Panc1 (cell line): ENCODE data around the gene FBP2. TPM values are rescaled to one million over a fixed set of nuclear protein-coding genes. Genes with fewer than 3 reads are reported as not detected.

Source experiments
- ATAC-seq: fragments of 200-7000 bp; cut with Tn5 transposase; 2 replicates; pipeline ENCODE4 v1.9.1; 2020; ENCODE audit warnings: mild to moderate bottlenecking, moderate library complexity
- BruUV-seq: library from RNA; stranded (reverse); fragments of 400-500 nt; replicated peaks from 2 replicates; lab custom pipeline; 2021; lab: Mats Ljungman, UMichigan
- CTCF ChIA-PET: fragments of 300-600 bp; sonication (Branson Sonifier 250); formaldehyde crosslinking; loops from one replicate; lab custom pipeline; 2022; ENCODE audit warnings: antibody characterized with exemption; lab: Charles Lee
- POLR2A ChIA-PET: fragments of 300-600 bp; sonication (Branson Sonifier 250); formaldehyde crosslinking; loops from one replicate; lab custom pipeline; 2022; ENCODE audit warnings: antibody characterized with exemption; lab: Charles Lee
- DNase-seq: peaks from one replicate; pipeline ENCODE4 v3.0.0-alpha.2; 2010; ENCODE audit warnings: low read depth, low spot score
- H3K27ac ChIP-seq: 2 replicates; pipeline ENCODE4 v1.5.1; 2011; ENCODE audit warnings: mild to moderate bottlenecking, low read length, inconsistent platforms
- H3K27me3 ChIP-seq: fragments of 200-500 bp; sonication (Bioruptor generic); 2 replicates; pipeline ENCODE4 v1.6.0; 2014; ENCODE audit warnings: low read length, inconsistent platforms; ENCODE audit not compliant: control insufficient read depth, insufficient read depth
- H3K36me3 ChIP-seq: fragments of 200-500 bp; sonication (Bioruptor generic); 2 replicates; pipeline ENCODE4 v1.5.1; 2014; ENCODE audit warnings: inconsistent platforms, mild to moderate bottlenecking, low read length, moderate library complexity; ENCODE audit not compliant: control insufficient read depth, insufficient read depth
- H3K4me1 ChIP-seq: 2 replicates; pipeline ENCODE4 v1.5.1; 2011; ENCODE audit warnings: inconsistent platforms, mild to moderate bottlenecking, low read length, moderate library complexity; ENCODE audit not compliant: control insufficient read depth, insufficient read depth
- H3K4me3 ChIP-seq, 2 experiments: 2 replicates each; pipeline ENCODE4 v1.5.1; 2011 to 2012; ENCODE audit warnings: low read depth in 2 of 2, low read length in 2 of 2, mild to moderate bottlenecking in 2 of 2, inconsistent platforms in 1 of 2, moderate library complexity in 1 of 2
- H3K9me3 ChIP-seq: fragments of 200-500 bp; sonication (Bioruptor generic); 2 replicates; pipeline ENCODE4 v1.5.1; 2014; ENCODE audit warnings: low read depth, mild to moderate bottlenecking, inconsistent platforms, low read length, moderate library complexity; ENCODE audit not compliant: control insufficient read depth, insufficient read depth
- CTCF ChIP-seq: fragments of 450-650 bp; IDR thresholded peaks from 2 replicates; pipeline ENCODE4 v1.5.1; 2017; ENCODE audit warnings: mild to moderate bottlenecking
- POLR2AphosphoS5 ChIP-seq: IDR thresholded peaks from 2 replicates; pipeline ENCODE4 v1.6.1; 2012; ENCODE audit warnings: mild to moderate bottlenecking, low read depth, low read length, moderate library complexity
- REST ChIP-seq, 2 experiments: IDR thresholded peaks; 2 replicates each; pipeline ENCODE4 v1.6.1; 2011 to 2012; ENCODE audit warnings: low read depth in 2 of 2, control low read depth in 1 of 2, low read length in 1 of 2, mild to moderate bottlenecking in 1 of 2, moderate library complexity in 1 of 2; ENCODE audit not compliant: insufficient read depth in 1 of 2
- SIN3A ChIP-seq: IDR thresholded peaks from 2 replicates; pipeline ENCODE4 v1.6.1; 2012; ENCODE audit warnings: low read depth, mild to moderate bottlenecking, low read length, moderate library complexity, borderline replicate concordance; ENCODE audit not compliant: insufficient read depth
- TCF7L2 ChIP-seq: IDR thresholded peaks from 2 replicates; pipeline ENCODE4 v1.6.1; 2011; ENCODE audit warnings: mild to moderate bottlenecking, low read depth, low read length, inconsistent platforms
- in situ Hi-C: cut with HindIII; loops from 2 replicates; pipeline ENCODE4 v1.10.0; 2016; ENCODE audit warnings: low sequenced_read_pairs, low pct_unique_long_range_greater_than_20kb
- intact Hi-C: fragments of 100-400 bp; cut with micrococcal nuclease; formaldehyde crosslinking; loops from one replicate; pipeline ENCODE4 v1.10.0; 2022; ENCODE audit not compliant: unreplicated experiment
- total RNA-seq: library from RNA; stranded (reverse); gene quantifications from one replicate; pipeline ENCODE4 v1.2.1, GENCODE V29; 2021; ENCODE audit not compliant: unreplicated experiment

FBP2 gene
- total RNA-seq, 1 experiment from 2014 or later, result not detected

GRCh38 chr9:94613003-94613402 lies 19.4 kb upstream of the FBP2 start:
- H3K36me3 ChIP-seq, result no peaks in the 10 kb centered on the region
- in situ Hi-C loops (no loop called here), intact Hi-C loops (no loop called here)
- DNase-seq (no peak), ATAC-seq (no peak)
- ChIA-PET CTCF (no interaction called here), POLR2A (no interaction called here)
- no peak for TF ChIP-seq POLR2AphosphoS5
- no peak for TF ChIP-seq SIN3A
- no peak for TF ChIP-seq TCF7L2
- no peak for TF ChIP-seq CTCF
- no peak for TF ChIP-seq REST (IDR thresholded peaks at IDR 0.05; ENCODE audit: insufficient read depth in 1 of 2, low read depth in 2 of 2, low read length in 1 of 2)
- H3K27ac ChIP-seq, result no peak overlapping the region
- H3K27me3 ChIP-seq, result no peaks in the 10 kb centered on the region
- no peaks in the 10 kb centered on the region for H3K4me1 ChIP-seq
- no peaks in the 10 kb centered on the region for H3K9me3 ChIP-seq
- no peak overlapping the region for H3K4me3 ChIP-seq
- no TSS peak for BruUV-seq

GRCh38 chr9:94612071-94612470 lies 18.4 kb upstream of the FBP2 start:
- ATAC-seq (no peak), DNase-seq (no peak)
- no peaks in the 10 kb centered on the region for H3K36me3 ChIP-seq
- ChIA-PET POLR2A (no interaction called here), CTCF (no interaction called here)
- no peak overlapping the region for H3K27ac ChIP-seq
- H3K4me1 ChIP-seq, result no peaks in the 10 kb centered on the region
- no peaks in the 10 kb centered on the region for H3K9me3 ChIP-seq
- BruUV-seq, result no TSS peak
- no peak overlapping the region for H3K4me3 ChIP-seq
- in situ Hi-C loops (no loop called here), intact Hi-C loops (no loop called here)
- H3K27me3 ChIP-seq, result no peaks in the 10 kb centered on the region
- TF ChIP-seq TCF7L2, result no peak
- TF ChIP-seq SIN3A, result no peak
- no peak for TF ChIP-seq CTCF
- no peak for TF ChIP-seq POLR2AphosphoS5
- TF ChIP-seq REST (IDR thresholded peaks at IDR 0.05; ENCODE audit: insufficient read depth in 1 of 2, low read depth in 2 of 2, low read length in 1 of 2), result no peak
